OCI-LY1 (cell line): ENCODE data around the gene ARAP1.

Experiments
- CTCF ChIP-seq: fragments of 200-600 bp; sonication (generic), shearing (Covaris generic); IDR thresholded peaks from 2 replicates; pipeline ENCODE4 v1.5.1; 2017; ENCODE audit warnings: mild to moderate bottlenecking, antibody characterized with exemption, low read length, moderate library complexity, mixed read lengths
- EZH2 ChIP-seq: fragments of 200-600 bp; sonication (generic), shearing (Covaris generic); IDR thresholded peaks from 2 replicates; pipeline ENCODE4 v1.8.0; 2017; ENCODE audit warnings: borderline replicate concordance, mixed run types, mild to moderate bottlenecking, antibody characterized with exemption, low read length, moderate library complexity, mixed read lengths

- TF ChIP-seq CTCF (no peak), EZH2 (no peak)
Measured at GRCh38 chr11:72710278-72710677, 41.9 kb downstream of the ARAP1 start.
